ENCODE results near the gene TSHR.

DNA sequence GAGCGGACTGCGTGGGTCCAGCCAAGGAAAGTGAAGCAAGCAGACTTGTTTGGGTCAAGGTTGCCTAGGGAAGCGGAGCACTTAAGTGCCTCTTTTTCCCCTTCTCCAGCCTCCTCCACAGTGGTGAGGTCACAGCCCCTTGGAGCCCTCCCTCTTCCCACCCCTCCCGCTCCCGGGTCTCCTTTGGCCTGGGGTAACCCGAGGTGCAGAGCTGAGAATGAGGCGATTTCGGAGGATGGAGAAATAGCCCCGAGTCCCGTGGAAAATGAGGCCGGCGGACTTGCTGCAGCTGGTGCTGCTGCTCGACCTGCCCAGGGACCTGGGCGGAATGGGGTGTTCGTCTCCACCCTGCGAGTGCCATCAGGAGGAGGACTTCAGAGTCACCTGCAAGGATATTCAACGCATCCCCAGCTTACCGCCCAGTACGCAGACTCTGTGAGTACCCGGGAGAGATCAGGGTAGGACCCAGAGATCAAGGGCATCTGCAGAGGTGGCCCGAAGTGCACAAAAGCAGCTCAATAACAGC lies at the start of gene TSHR:
- TF ChIP-seq CTCF (IDR thresholded peaks at IDR 0.05), result no peak
- TF ChIP-seq POLR2A (IDR thresholded peaks at IDR 0.05), result no peak

Data from Peyer's patch (tissue), 4 donors.